Esophagus squamous epithelium (tissue), 5 donors: Measurements from ENCODE around the gene CIAO2A. TPM values are rescaled to one million over a fixed set of nuclear protein-coding genes. Genes with fewer than 3 reads are reported as not detected.
"Not testable (repeated sequence)": the region's sequence is repeated elsewhere in the genome, so short reads cannot be mapped to it uniquely, and the experiment has no call there.

ENCODE experiments used
- DNase-seq: peaks from one replicate; lab custom pipeline; 2025; lab: John Stamatoyannopoulos, UW
- H3K27ac ChIP-seq, 4 donors: fragments of 200-600 bp; sonication (generic); one replicate each; pipeline ENCODE4 v1.5.1; 2016 to 2019; ENCODE audit warnings: mild to moderate bottlenecking in 1 of 4
- H3K27me3 ChIP-seq, 4 donors: fragments of 200-600 bp; sonication (generic); 1 replicate in 3 of 4; 2 replicates in 1 of 4; pipeline versions ENCODE4 v1.5.1 to v1.6.0; 2017 to 2021; ENCODE audit warnings: antibody characterized with exemption in 1 of 4
- H3K36me3 ChIP-seq, 3 donors: fragments of 200-600 bp; sonication (generic); one replicate each; pipeline ENCODE4 v1.5.1; 2016 to 2019
- H3K4me1 ChIP-seq, 3 donors: fragments of 200-600 bp; sonication (generic); one replicate each; pipeline ENCODE4 v1.5.1; 2017 to 2019
- H3K4me3 ChIP-seq, 4 donors: fragments of 200-600 bp; sonication (generic); 1 replicate in 3 of 4; 2 replicates in 1 of 4; pipeline ENCODE4 v1.5.1; 2016 to 2019; ENCODE audit warnings: mild to moderate bottlenecking in 2 of 4, moderate library complexity in 1 of 4
- H3K9me3 ChIP-seq, 3 donors: fragments of 200-600 bp; sonication (generic); one replicate each; pipeline ENCODE4 v1.5.1; 2016 to 2019
- POLR2A ChIP-seq, 4 donors: fragments of 450-650 bp; IDR thresholded peaks; one replicate each; pipeline ENCODE4 v1.6.1; 2017; ENCODE audit warnings: antibody characterized with exemption in 4 of 4, mild to moderate bottlenecking in 4 of 4, moderate library complexity in 3 of 4
- WGBS, 2 donors: methylation state at CpG; one replicate each; pipeline ENCODE4 v1.1.5; 2018; 5-methylcytosine and 5-hydroxymethylcytosine counted together
- intact Hi-C: fragments of 100-400 bp; cut with DNase I; formaldehyde crosslinking; loops from one replicate; pipeline ENCODE4 v1.15.0; 2022
- total RNA-seq, 4 donors: library from RNA; depleted of rRNA; stranded (reverse); fragments of >200 nt; gene quantifications; one replicate each; pipeline ENCODE4 v1.1.0, GENCODE V29; 2016
- TF ChIP-seq, protein P1 (sequence below), 6 experiments: fragments of 450-650 bp in 4 of 6; fragments of 200-600 bp in 2 of 6; sonication (generic) in 2 of 6; IDR thresholded peaks; one replicate each; pipeline ENCODE4 v1.5.1; 2016 to 2019; ENCODE audit warnings: antibody characterized with exemption in 6 of 6, mild to moderate bottlenecking in 4 of 6, moderate library complexity in 4 of 6
- donor health status: DM: yes; HTN: yes; CAD: no.

CIAO2A gene
- total RNA-seq, 4 donors from 2014 or later: 36.6 to 76.6 (median 50.7) TPM

DNA sequence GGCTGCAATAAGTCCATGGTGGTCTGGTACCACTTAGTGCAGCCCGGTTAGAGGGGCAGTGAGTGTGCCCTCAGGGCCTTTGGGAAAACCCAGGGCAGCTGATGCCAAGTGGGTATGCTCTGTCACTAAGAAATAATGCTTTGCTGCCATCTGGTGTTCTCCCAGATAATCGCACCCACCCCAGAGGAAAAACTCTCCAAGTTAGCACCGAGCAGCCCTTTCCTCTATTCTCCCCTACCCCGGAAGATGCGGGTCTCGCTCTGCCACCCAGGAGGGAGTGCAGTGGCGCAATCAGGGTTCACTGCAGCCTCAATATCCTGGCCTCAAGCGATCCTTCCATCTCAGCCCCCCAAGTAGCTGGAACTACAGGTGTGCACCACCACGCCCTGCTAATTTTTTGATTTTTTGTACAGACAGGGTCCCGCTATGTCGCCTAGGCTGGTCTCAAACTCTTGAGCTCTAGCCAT, 26.0 kb downstream of the CIAO2A start:
- Histone ChIP-seq H3K4me1 (peaks cover 4 to 36% (median 12%) of the 10 kb centered on the region in 3 donors), H3K36me3 (peaks cover 0 to 16% (median 0%) of the 10 kb centered on the region in 3 donors), H3K9me3 (no peaks in the 10 kb centered on the region), H3K27me3 (no peaks in the 10 kb centered on the region), H3K27ac (no peak overlapping the region), H3K4me3 (no peak overlapping the region)
- WGBS, 2 donors: 10 to 22% methylated on average over 9 to 11 of the region's 11 CpGs
- intact Hi-C loops: loop anchor here (5.0 to 10.0 kb wide), 2 partner anchors 315 to 463 kb away; no protein-coding TSS in a partner anchor
- no peak for TF ChIP-seq POLR2A (IDR thresholded peaks at IDR 0.05)
- TF ChIP-seq, protein P1, sequence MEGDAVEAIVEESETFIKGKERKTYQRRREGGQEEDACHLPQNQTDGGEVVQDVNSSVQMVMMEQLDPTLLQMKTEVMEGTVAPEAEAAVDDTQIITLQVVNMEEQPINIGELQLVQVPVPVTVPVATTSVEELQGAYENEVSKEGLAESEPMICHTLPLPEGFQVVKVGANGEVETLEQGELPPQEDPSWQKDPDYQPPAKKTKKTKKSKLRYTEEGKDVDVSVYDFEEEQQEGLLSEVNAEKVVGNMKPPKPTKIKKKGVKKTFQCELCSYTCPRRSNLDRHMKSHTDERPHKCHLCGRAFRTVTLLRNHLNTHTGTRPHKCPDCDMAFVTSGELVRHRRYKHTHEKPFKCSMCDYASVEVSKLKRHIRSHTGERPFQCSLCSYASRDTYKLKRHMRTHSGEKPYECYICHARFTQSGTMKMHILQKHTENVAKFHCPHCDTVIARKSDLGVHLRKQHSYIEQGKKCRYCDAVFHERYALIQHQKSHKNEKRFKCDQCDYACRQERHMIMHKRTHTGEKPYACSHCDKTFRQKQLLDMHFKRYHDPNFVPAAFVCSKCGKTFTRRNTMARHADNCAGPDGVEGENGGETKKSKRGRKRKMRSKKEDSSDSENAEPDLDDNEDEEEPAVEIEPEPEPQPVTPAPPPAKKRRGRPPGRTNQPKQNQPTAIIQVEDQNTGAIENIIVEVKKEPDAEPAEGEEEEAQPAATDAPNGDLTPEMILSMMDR (IDR thresholded peaks at IDR 0.05): peak; percentile 69 to 87 (median 84)
- no peak for DNase-seq

DNA sequence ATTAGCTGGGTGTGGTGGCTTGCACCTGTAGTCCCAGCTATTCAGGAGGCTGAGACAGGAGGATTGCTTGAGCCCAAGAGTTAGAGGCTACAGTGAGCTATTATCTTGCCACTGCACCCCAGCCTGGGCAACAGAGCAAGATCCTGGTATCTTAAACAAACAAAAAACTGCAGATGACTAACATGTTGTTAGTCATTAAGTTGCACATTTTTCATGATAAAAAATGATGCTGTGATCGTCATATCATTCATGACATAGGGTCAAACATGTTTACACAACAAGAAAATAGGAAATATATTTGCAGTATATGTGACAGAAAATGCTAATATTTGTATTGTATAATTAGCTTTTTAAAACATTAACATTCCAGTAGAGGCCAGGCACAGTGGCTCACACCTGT, 27.2 kb downstream of the CIAO2A start:
- intact Hi-C loops: loop anchor here (5.0 to 10.0 kb wide), 2 partner anchors 314 to 462 kb away; no protein-coding TSS in a partner anchor
- WGBS, 2 donors: 30 to 35% methylated on average over 1 of the region's 1 CpG
- no peaks in the 10 kb centered on the region for H3K27me3 ChIP-seq
- no peak overlapping the region for H3K27ac ChIP-seq
- H3K36me3 ChIP-seq: peaks cover 0 to 4% (median 0%) of the 10 kb centered on the region in 3 donors
- TF ChIP-seq POLR2A (IDR thresholded peaks at IDR 0.05): no peak
- TF ChIP-seq, protein P1 (IDR thresholded peaks at IDR 0.05): no peak
- DNase-seq: no peak
- no peak overlapping the region for H3K4me3 ChIP-seq
- H3K4me1 ChIP-seq: peaks cover 0 to 29% (median 5%) of the 10 kb centered on the region in 3 donors
- H3K9me3 ChIP-seq: no peaks in the 10 kb centered on the region

DNA sequence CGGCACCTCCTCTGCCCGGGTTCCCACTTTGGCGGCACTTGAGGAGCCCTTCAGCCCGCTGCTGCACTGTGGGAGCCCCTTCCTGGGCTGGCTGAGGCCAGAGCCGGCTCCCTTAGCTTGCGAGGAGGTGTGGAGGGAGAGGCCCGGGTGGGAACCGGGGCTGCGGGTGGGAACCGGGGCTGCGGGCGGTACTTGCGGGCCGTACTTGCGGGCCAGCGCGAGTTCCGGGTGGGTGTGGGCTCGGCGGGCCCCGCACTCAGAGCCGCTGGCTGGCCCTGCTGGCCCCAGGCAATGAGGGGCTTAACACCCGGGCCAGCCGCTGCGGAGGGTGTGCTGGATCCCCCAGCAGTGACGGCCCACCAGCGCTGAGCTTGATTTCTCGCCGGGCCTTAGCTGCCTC, 32.9 kb downstream of the CIAO2A start:
- Histone ChIP-seq H3K4me3 (no peak overlapping the region), H3K4me1 (no peaks in the 10 kb centered on the region), H3K27ac (no peak overlapping the region), H3K9me3 (no peaks in the 10 kb centered on the region), H3K27me3 (no peaks in the 10 kb centered on the region), H3K36me3 (no peaks in the 10 kb centered on the region)
- intact Hi-C loops: loop anchor here (10.0 kb wide), 1 partner anchor 456 kb away; no protein-coding TSS in a partner anchor
- TF ChIP-seq, protein P1 (IDR thresholded peaks at IDR 0.05): no peak
- no peak for DNase-seq
- WGBS, 2 donors: 84% methylated on average over 10 of the region's 29 CpGs; no CpG with 5 or more reads in 1 of the 2 donors

DNA sequence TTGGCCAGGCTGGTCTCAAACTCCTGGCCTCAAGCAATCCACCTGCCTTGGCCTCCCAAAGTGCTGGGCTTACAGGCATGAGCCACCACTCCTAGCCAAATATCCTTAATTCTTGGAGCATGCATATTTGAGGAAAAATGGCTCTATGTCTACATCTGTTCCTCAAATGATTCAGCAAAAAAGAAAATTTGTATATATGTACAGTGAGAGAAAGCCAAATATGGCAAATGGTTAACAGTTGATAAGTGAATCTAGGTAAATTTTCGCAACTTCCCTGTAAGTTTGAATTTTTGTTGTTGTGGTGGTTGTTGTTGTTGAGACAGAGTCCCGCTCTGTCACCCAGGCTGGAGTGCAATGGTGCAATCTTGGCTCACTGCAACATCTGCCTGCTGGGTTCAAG, 34.5 kb downstream of the CIAO2A start:
- H3K4me3 ChIP-seq, intact Hi-C loops, H3K4me1 ChIP-seq, H3K9me3 ChIP-seq, H3K27me3 ChIP-seq, H3K27ac ChIP-seq, DNase-seq, H3K36me3 ChIP-seq: not testable (repeated sequence)
- WGBS, 2 donors: 84 to 94% methylated on average over 2 of the region's 2 CpGs

DNA sequence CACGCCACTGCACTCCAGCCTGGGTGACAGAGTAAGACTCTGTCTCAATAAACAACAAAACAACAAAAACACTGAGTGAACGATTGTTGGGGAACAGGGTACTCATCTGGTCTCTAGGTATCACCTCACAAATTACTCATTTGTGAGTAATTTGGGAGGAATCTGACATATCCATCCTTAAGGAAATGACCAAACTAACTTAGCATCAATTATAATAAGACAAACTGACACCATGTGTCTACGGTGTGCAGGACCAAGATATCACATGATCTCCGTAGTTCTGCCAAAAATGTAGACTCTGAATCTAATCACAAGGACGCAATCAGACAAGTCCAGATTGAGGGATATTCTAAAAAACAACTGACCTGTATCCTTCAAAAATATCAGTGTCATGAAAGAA, 35.4 kb downstream of the CIAO2A start:
- 59 to 66% methylated on average over 5 of the region's 5 CpGs for WGBS, 2 donors
- Histone ChIP-seq H3K4me3 (no peak overlapping the region), H3K4me1 (no peaks in the 10 kb centered on the region), H3K27me3 (no peaks in the 10 kb centered on the region), H3K36me3 (no peaks in the 10 kb centered on the region), H3K27ac (no peak overlapping the region), H3K9me3 (no peaks in the 10 kb centered on the region)
- intact Hi-C loops: no loop called here
- TF ChIP-seq, protein P1 (IDR thresholded peaks at IDR 0.05): no peak
- no peak for TF ChIP-seq POLR2A (IDR thresholded peaks at IDR 0.05)
- no peak for DNase-seq

DNA sequence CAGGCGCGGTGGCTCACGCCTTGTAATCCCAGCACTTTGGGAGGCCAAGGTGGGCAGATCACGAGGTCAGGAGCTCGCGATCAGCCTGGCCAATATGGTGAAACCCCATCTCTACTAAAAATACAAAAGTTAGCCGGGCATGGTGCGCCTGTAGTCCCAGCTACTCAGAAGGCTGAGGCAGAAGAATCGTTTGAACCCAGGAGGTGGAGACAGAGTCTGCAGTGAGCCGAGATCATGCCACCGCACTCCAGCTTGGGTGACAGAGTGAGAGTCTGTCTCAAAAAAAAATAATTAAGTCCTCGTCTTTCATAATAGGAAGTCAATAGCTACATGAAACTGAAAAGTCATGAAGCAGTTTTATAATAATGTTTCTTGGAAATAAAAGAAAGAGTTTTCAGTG, 40.0 kb downstream of the CIAO2A start:
- H3K4me1 ChIP-seq, H3K27me3 ChIP-seq, H3K36me3 ChIP-seq, H3K4me3 ChIP-seq, H3K27ac ChIP-seq, intact Hi-C loops, H3K9me3 ChIP-seq, DNase-seq: not testable (repeated sequence)
- 88 to 89% methylated on average over 12 of the region's 12 CpGs for WGBS, 2 donors
